ENCODE measurements around the gene CUBN.

Gene CUBN

DNA sequence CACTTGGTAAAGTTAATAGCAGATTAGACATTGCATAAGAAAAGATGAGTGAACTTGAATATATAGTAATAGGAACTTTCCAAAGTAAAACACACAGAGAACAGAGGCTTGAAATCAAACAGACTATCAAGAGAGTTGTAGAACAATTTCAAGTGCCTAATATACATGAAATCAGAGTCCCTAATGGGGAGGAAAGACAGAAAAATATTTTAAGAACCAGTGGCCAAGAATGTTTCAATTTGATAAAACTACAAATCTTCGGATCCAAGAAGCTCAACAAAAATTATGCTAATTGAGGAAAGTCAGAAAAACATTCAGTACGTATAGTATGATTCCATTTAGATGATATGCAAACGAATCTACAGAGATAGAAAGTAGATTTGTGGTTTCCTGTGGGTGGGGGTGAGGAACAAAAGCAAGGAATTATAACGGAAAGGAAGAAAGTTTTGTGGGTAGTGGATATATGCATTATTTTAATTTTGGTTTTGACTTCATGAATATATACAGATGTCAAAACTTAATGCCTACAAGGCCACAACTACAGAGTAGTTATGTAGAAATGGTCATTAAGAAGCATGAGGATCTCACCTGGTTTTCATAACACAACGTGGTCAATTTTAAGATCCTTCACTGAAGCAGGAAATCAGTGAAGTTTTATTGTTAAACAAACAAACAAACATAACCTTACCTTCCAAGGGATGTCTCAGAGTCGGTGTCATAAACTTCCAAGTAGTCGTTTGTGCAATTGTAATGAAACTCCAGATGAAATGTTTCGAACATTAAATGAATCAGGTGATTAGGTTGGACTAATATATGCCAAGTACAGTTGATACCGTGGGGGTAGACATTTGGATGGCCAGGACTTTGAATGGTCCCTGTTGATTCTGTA lies 62.0 kb downstream of the CUBN start:
- TF ChIP-seq FOXP2 (optimal IDR thresholded peaks at IDR 0.05; ENCODE audit: control extremely low read depth, extremely low read length, insufficient read depth) (no peak), POLR2AphosphoS5 (IDR thresholded peaks at IDR 0.05; ENCODE audit: borderline replicate concordance, low read depth, low read length) (peak; percentile 33; the same call in 1 of the 2 replicates), EZH2 (IDR thresholded peaks at IDR 0.05) (no peak)
- peak; percentile 86 for DNase-seq (ENCODE audit: low read depth, low spot score)
- H3K36me3 ChIP-seq (ENCODE audit: insufficient read depth, low read length) = no peaks in the 10 kb centered on the region
- H3K4me3 ChIP-seq = peak overlapping the region; percentile 66
- H3K27ac ChIP-seq = peak overlapping the region; percentile 94
- no peak overlapping the region for H3K9ac ChIP-seq (ENCODE audit: insufficient read length)
- H3K9me3 ChIP-seq (ENCODE audit: low read depth, low read length) = no peaks in the 10 kb centered on the region; the same call in 1 of the 2 replicates

DNA sequence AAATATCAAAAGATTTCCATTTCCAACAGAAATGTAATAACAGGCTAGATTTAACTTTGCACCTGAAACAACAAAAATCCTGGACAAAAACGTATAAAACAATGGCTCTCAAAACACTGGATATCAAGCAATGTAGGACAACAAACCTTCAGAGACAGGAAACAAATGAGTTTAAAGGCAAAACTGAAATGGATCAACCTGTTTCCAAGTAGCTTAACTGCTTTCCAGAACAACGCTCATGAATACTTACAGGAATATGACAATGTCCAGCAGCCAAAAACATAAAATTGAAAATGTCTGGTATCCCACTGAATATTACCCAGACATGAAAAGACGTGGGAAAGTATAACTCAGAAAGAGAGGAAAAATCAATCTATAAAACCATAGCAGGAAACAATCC lies 62.8 kb downstream of the CUBN start:
- DNase-seq (ENCODE audit: low read depth, low spot score) = no peak
- Histone ChIP-seq H3K9me3 (ENCODE audit: low read depth, low read length) (no peaks in the 10 kb centered on the region; the same call in 1 of the 2 replicates), H3K27ac (peak overlapping the region; percentile 94), H3K9ac (ENCODE audit: insufficient read length) (peak overlapping the region; percentile 32), H3K36me3 (ENCODE audit: insufficient read depth, low read length) (no peaks in the 10 kb centered on the region), H3K4me3 (peak overlapping the region; percentile 66)
- TF ChIP-seq EZH2 (IDR thresholded peaks at IDR 0.05) = no peak
- TF ChIP-seq POLR2AphosphoS5 (IDR thresholded peaks at IDR 0.05; ENCODE audit: borderline replicate concordance, low read depth, low read length) = no peak
- TF ChIP-seq FOXP2 (optimal IDR thresholded peaks at IDR 0.05; ENCODE audit: control extremely low read depth, extremely low read length, insufficient read depth) = no peak

DNA sequence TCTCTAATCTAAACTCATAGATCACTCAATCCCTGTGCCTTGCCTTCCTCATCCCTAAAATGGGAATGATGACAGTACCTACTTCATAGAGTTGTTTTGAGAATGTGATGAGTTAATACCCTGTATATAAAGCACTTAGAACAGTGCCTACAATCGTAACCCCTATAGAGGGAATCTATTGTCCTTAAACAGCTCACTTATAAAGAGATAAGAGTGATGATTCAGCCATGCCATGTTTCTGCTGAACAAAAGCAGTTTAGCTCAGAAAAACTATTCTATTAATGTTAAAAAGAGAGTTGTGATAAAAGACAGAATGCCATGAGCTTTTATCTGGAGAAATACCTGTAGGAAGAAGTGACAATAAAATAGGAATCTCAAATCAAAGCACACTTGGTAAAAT lies 63.6 kb downstream of the CUBN start:
- no peak for DNase-seq (ENCODE audit: low read depth, low spot score)
- no peak overlapping the region for H3K9ac ChIP-seq (ENCODE audit: insufficient read length)
- H3K36me3 ChIP-seq (ENCODE audit: insufficient read depth, low read length) = no peaks in the 10 kb centered on the region
- H3K4me3 ChIP-seq = no peak overlapping the region
- TF ChIP-seq POLR2AphosphoS5 (IDR thresholded peaks at IDR 0.05; ENCODE audit: borderline replicate concordance, low read depth, low read length) (no peak), EZH2 (IDR thresholded peaks at IDR 0.05) (no peak), FOXP2 (optimal IDR thresholded peaks at IDR 0.05; ENCODE audit: control extremely low read depth, extremely low read length, insufficient read depth) (no peak)
- no peaks in the 10 kb centered on the region; the same call in 1 of the 2 replicates for H3K9me3 ChIP-seq (ENCODE audit: low read depth, low read length)
- peak overlapping the region; percentile 94; the same call in 1 of the 2 replicates for H3K27ac ChIP-seq

DNA sequence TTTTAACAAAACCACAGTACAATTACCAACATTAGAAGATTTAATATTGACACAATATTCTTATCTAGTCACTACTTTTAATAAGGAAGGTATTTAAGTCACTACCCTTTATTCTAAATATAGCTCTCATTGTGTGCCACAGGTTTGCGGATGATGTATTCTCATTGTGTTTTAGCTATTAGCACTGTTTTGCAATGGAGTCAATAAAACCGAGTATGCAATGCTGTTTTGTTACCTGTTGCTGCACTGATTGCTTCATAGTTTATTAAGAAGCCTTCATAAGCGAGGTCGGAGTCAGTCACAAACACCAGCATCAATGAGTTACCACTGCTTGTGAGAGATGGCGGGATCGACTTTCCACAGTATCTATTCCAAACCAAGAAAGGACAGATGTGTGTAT lies 64.3 kb downstream of the CUBN start:
- no peak overlapping the region for H3K4me3 ChIP-seq
- no peaks in the 10 kb centered on the region; the same call in 1 of the 2 replicates for H3K9me3 ChIP-seq (ENCODE audit: low read depth, low read length)
- TF ChIP-seq FOXP2 (optimal IDR thresholded peaks at IDR 0.05; ENCODE audit: control extremely low read depth, extremely low read length, insufficient read depth) (no peak), EZH2 (IDR thresholded peaks at IDR 0.05) (no peak), POLR2AphosphoS5 (IDR thresholded peaks at IDR 0.05; ENCODE audit: borderline replicate concordance, low read depth, low read length) (no peak)
- H3K9ac ChIP-seq (ENCODE audit: insufficient read length) = no peak overlapping the region
- DNase-seq (ENCODE audit: low read depth, low spot score) = no peak
- no peaks in the 10 kb centered on the region for H3K36me3 ChIP-seq (ENCODE audit: insufficient read depth, low read length)
- H3K27ac ChIP-seq = no peak overlapping the region

DNA sequence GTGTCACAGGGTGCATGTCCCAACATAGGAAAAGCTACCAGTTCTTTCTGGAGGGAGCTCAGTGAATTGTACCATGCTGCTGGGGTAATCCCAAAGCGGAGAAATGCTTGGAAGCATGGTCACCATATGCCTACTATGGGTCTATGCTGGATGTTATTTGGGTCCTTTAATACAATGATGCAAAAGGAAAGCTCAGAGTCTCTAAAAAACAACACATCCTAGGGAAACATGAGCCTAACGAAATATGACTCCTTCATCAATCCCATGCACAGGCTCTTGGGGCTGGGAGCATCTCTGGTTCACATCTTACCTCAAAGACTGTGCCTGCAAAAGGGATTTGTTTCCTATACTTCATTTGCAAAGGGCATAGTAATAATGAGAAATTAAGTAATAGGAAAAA lies 65.2 kb downstream of the CUBN start:
- Histone ChIP-seq H3K4me3 (no peak overlapping the region), H3K9me3 (ENCODE audit: low read depth, low read length) (no peaks in the 10 kb centered on the region; the same call in 1 of the 2 replicates), H3K36me3 (ENCODE audit: insufficient read depth, low read length) (no peaks in the 10 kb centered on the region), H3K9ac (ENCODE audit: insufficient read length) (no peak overlapping the region), H3K27ac (no peak overlapping the region)
- DNase-seq (ENCODE audit: low read depth, low spot score) = no peak
- TF ChIP-seq POLR2AphosphoS5 (IDR thresholded peaks at IDR 0.05; ENCODE audit: borderline replicate concordance, low read depth, low read length) (no peak), FOXP2 (optimal IDR thresholded peaks at IDR 0.05; ENCODE audit: control extremely low read depth, extremely low read length, insufficient read depth) (no peak), EZH2 (IDR thresholded peaks at IDR 0.05) (no peak)

DNA sequence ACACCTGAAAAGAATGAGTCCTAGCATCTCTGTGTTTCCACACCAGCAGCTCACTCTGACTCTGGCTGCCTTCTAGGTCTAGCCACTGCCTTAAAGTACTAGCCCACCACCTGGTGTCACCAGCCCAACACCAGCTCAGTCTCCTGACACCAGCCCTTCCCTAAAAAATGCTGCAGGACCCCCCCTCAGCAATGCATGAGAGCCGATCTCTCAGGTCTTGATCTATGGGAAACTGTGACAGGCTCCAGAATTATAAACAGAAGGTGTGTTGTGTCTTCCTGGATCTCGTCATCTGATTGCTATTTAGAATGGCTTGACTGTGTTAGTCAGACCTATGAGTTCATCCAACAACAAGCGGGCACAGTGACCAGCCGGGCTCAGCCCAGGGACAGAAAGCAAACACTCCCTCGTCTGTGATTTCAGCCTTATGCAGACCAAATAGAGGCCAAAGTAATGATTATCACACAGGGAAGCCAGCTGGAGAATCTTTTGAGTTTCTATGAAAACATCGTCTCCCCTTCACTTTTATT lies 66.6 kb downstream of the CUBN start:
- Histone ChIP-seq H3K9me3 (ENCODE audit: low read depth, low read length) (no peaks in the 10 kb centered on the region), H3K27ac (no peak overlapping the region), H3K36me3 (ENCODE audit: insufficient read depth, low read length) (no peaks in the 10 kb centered on the region), H3K9ac (ENCODE audit: insufficient read length) (no peak overlapping the region), H3K4me3 (no peak overlapping the region)
- DNase-seq (ENCODE audit: low read depth, low spot score) = no peak
- TF ChIP-seq EZH2 (IDR thresholded peaks at IDR 0.05) (no peak), POLR2AphosphoS5 (IDR thresholded peaks at IDR 0.05; ENCODE audit: borderline replicate concordance, low read depth, low read length) (no peak), FOXP2 (optimal IDR thresholded peaks at IDR 0.05; ENCODE audit: control extremely low read depth, extremely low read length, insufficient read depth) (no peak)

DNA sequence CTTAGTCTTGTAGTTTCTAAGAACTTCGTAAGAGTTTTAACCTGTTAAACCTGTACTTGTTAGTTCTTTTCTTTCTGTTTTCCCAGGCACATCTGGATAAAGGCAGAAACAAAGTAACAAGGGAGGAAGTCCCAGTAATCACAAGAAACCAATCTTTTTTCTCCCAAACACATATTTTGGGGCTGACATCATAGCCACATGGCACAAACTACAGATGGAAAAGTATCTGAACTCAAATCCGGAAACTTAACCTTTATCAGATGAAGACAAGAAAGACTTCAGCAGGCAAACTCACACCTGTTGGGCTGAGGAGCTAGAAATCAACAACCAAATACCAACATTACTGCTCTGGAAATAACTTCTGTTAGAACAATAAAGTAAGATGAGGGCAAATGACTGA lies 67.1 kb downstream of the CUBN start:
- no peak overlapping the region for H3K4me3 ChIP-seq
- H3K9me3 ChIP-seq (ENCODE audit: low read depth, low read length) = no peaks in the 10 kb centered on the region
- no peak for DNase-seq (ENCODE audit: low read depth, low spot score)
- TF ChIP-seq FOXP2 (optimal IDR thresholded peaks at IDR 0.05; ENCODE audit: control extremely low read depth, extremely low read length, insufficient read depth) (no peak), POLR2AphosphoS5 (IDR thresholded peaks at IDR 0.05; ENCODE audit: borderline replicate concordance, low read depth, low read length) (no peak), EZH2 (IDR thresholded peaks at IDR 0.05) (no peak)
- no peak overlapping the region for H3K27ac ChIP-seq
- no peaks in the 10 kb centered on the region for H3K36me3 ChIP-seq (ENCODE audit: insufficient read depth, low read length)
- no peak overlapping the region for H3K9ac ChIP-seq (ENCODE audit: insufficient read length)

DNA sequence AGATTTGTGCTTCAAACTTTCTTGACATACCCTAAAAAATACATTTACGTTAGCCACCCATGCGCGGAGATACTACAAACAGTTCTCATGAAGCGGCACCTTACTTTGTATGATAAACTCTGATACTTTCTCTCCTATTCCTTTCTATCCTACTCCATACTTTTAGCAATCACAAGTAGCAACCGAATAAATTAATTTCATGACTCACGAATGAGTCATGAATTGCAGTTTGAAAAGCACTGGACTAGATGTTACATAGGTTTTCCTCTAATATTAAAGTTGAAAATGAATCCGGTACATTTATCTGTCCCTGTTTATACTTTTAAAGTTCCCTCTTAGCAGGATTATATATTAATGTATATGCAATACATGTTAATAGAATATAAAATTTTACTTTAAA lies 67.6 kb downstream of the CUBN start:
- H3K9me3 ChIP-seq (ENCODE audit: low read depth, low read length) = no peaks in the 10 kb centered on the region
- no peak overlapping the region for H3K4me3 ChIP-seq
- TF ChIP-seq EZH2 (IDR thresholded peaks at IDR 0.05) (no peak), FOXP2 (optimal IDR thresholded peaks at IDR 0.05; ENCODE audit: control extremely low read depth, extremely low read length, insufficient read depth) (no peak), POLR2AphosphoS5 (IDR thresholded peaks at IDR 0.05; ENCODE audit: borderline replicate concordance, low read depth, low read length) (no peak)
- no peak overlapping the region for H3K27ac ChIP-seq
- DNase-seq (ENCODE audit: low read depth, low spot score) = no peak
- no peak overlapping the region for H3K9ac ChIP-seq (ENCODE audit: insufficient read length)
- H3K36me3 ChIP-seq (ENCODE audit: insufficient read depth, low read length) = no peaks in the 10 kb centered on the region

Data from SK-N-MC (cell line).